Measurements from ENCODE around the gene EBF3. TPM values are rescaled to one million over a fixed set of nuclear protein-coding genes. Genes with fewer than 3 reads are reported as not detected.

Gene EBF3
- total RNA-seq, 2 experiments from 2014 or later = not detected

GRCh38 chr10:129853562-129853903 is 110.5 kb downstream of the EBF3 start:
- ATAC-seq (ENCODE audit: poor library complexity) = no peak
- H3K4me3 Mint-ChIP-seq = no peak overlapping the region

GRCh38 chr10:129852829-129853561 is 111.1 kb downstream of the EBF3 start:
- H3K4me1 Mint-ChIP-seq (ENCODE audit: low read depth) = no peaks in the 10 kb centered on the region
- H3K9me3 Mint-ChIP-seq = no peaks in the 10 kb centered on the region
- peaks cover 0 to 10% of the 10 kb centered on the region in 2 experiments for H3K9me3 ChIP-seq (ENCODE audit: control insufficient read depth in 1 of 2, insufficient read depth in 1 of 2, low read length in 2 of 2)
- CTCF ChIA-PET = no interaction called here
- no peak overlapping the region for H3K27ac Mint-ChIP-seq
- no peak overlapping the region for H3K27ac ChIP-seq (ENCODE audit: low read depth in 1 of 2, low read length in 2 of 2)
- no peaks in the 10 kb centered on the region for H3K4me1 ChIP-seq (ENCODE audit: insufficient read depth, low read length)
- TF ChIP-seq CTCF (IDR thresholded peaks at IDR 0.05) = no peak
- DNase-seq (no peak), ATAC-seq (ENCODE audit: poor library complexity) (no peak)
- intact Hi-C loops (cut with DNase I, micrococcal nuclease) = no loop called here
- POLR2A ChIA-PET = no interaction called here
- no peaks in the 10 kb centered on the region for H3K36me3 Mint-ChIP-seq (ENCODE audit: low read depth)
- peaks cover 0 to 2% of the 10 kb centered on the region in 2 experiments for H3K27me3 ChIP-seq (ENCODE audit: control insufficient read depth in 1 of 2, insufficient read depth in 2 of 2, low read length in 2 of 2)
- no peaks in the 10 kb centered on the region for H3K36me3 ChIP-seq (ENCODE audit: insufficient read depth, low read length)
- no peak overlapping the region for H3K4me3 Mint-ChIP-seq
- no peak overlapping the region for H3K4me3 ChIP-seq (ENCODE audit: low read length)
- H3K27me3 Mint-ChIP-seq = peaks cover 13% of the 10 kb centered on the region

More at GRCh38 chr10:129853562-129853903, 110.5 kb downstream of the EBF3 start:
- H3K27ac Mint-ChIP-seq = no peak overlapping the region
- no peaks in the 10 kb centered on the region for H3K4me1 Mint-ChIP-seq (ENCODE audit: low read depth)
- no peak for DNase-seq
- ChIA-PET CTCF (no interaction called here), POLR2A (no interaction called here)
- TF ChIP-seq CTCF (IDR thresholded peaks at IDR 0.05) = no peak
- H3K4me1 ChIP-seq (ENCODE audit: insufficient read depth, low read length) = no peaks in the 10 kb centered on the region
- peaks cover 0 to 10% of the 10 kb centered on the region in 2 experiments for H3K9me3 ChIP-seq (ENCODE audit: control insufficient read depth in 1 of 2, insufficient read depth in 1 of 2, low read length in 2 of 2)
- intact Hi-C loops (cut with DNase I, micrococcal nuclease) = no loop called here
- H3K36me3 ChIP-seq (ENCODE audit: insufficient read depth, low read length) = no peaks in the 10 kb centered on the region
- no peaks in the 10 kb centered on the region for H3K9me3 Mint-ChIP-seq
- peaks cover 0 to 2% of the 10 kb centered on the region in 2 experiments for H3K27me3 ChIP-seq (ENCODE audit: control insufficient read depth in 1 of 2, insufficient read depth in 2 of 2, low read length in 2 of 2)
- no peak overlapping the region for H3K4me3 ChIP-seq (ENCODE audit: low read length)
- H3K36me3 Mint-ChIP-seq (ENCODE audit: low read depth) = no peaks in the 10 kb centered on the region
- H3K27me3 Mint-ChIP-seq = peaks cover 13% of the 10 kb centered on the region
- H3K27ac ChIP-seq (ENCODE audit: low read depth in 1 of 2, low read length in 2 of 2) = no peak overlapping the region

GRCh38 chr10:129851941-129852640 is 112.0 kb downstream of the EBF3 start:
- DNase-seq (no peak), ATAC-seq (ENCODE audit: poor library complexity) (no peak)
- intact Hi-C loops (cut with DNase I, micrococcal nuclease) = no loop called here
- POLR2A ChIA-PET = no interaction called here
- H3K4me3 Mint-ChIP-seq = no peak overlapping the region
- no peaks in the 10 kb centered on the region for H3K9me3 Mint-ChIP-seq
- CTCF ChIA-PET = no interaction called here
- peaks cover 0 to 6% of the 10 kb centered on the region in 2 experiments for H3K9me3 ChIP-seq (ENCODE audit: control insufficient read depth in 1 of 2, insufficient read depth in 1 of 2, low read length in 2 of 2)
- no peak overlapping the region for H3K27ac Mint-ChIP-seq
- no peaks in the 10 kb centered on the region for H3K36me3 ChIP-seq (ENCODE audit: insufficient read depth, low read length)
- peaks cover 13% of the 10 kb centered on the region for H3K27me3 Mint-ChIP-seq
- H3K4me1 ChIP-seq (ENCODE audit: insufficient read depth, low read length) = no peaks in the 10 kb centered on the region
- H3K27me3 ChIP-seq (ENCODE audit: control insufficient read depth in 1 of 2, insufficient read depth in 2 of 2, low read length in 2 of 2) = peaks cover 0 to 2% of the 10 kb centered on the region in 2 experiments
- H3K36me3 Mint-ChIP-seq (ENCODE audit: low read depth) = no peaks in the 10 kb centered on the region
- no peak overlapping the region for H3K4me3 ChIP-seq (ENCODE audit: low read length)
- H3K4me1 Mint-ChIP-seq (ENCODE audit: low read depth) = no peaks in the 10 kb centered on the region
- no peak overlapping the region for H3K27ac ChIP-seq (ENCODE audit: low read depth in 1 of 2, low read length in 2 of 2)
- TF ChIP-seq CTCF (IDR thresholded peaks at IDR 0.05) = no peak
